ENCODE results near the gene OR2AT4.
"Not testable (repeated sequence)": the region's sequence is repeated elsewhere in the genome, so short reads cannot be mapped to it uniquely, and the experiment has no call there.

Gene OR2AT4

DNA sequence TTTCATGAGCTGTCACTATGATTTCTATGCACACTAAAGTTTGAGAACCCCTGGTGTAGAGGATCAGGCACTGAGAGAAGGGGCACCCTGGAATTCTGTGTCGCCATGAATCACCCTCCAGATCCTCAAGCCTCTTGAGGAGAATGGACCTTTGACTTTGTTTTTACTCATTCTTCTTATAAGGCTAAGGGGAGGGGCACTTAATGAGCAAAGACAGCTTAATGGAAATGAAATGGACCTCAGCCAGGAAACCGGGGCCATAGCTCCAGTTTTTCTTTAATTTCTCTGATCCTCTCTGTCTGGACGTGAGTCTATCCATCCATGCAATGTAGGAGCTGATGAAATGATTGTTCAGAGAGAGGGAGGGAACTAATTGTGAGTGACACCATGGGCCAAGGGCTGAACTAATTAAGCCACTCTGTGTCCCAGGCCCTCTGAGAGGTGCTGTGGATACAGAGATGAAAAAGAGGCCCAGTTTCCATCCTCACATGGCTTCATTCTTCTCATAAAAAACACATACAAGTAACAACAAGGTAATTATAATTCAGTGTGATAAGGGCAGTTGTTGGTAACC lies 32.8 kb downstream of the OR2AT4 start:
- no peak for DNase-seq

DNA sequence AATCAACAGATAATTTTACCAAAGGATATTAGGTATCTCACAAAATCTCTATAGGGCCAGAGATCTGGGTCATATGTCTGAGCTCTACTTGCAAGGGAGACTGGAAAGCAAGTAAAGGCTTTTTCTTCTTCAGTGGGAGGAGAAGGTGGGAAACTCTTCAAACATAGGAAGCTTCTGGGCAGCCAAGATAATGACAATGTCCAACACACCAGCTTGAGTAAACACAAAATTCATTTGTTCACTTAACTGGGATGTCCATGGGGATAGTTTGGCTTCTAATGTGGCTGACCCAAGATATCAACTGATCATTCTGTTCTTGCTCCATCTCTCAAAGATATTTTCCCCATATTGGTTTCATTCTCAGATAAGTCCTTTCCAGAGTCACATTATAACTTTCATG lies 37.4 kb downstream of the OR2AT4 start:
- no peak for DNase-seq

- no peak for DNase-seq
Measured at GRCh38 chr11:75056814-75057213, 39.9 kb downstream of the OR2AT4 start.

DNA sequence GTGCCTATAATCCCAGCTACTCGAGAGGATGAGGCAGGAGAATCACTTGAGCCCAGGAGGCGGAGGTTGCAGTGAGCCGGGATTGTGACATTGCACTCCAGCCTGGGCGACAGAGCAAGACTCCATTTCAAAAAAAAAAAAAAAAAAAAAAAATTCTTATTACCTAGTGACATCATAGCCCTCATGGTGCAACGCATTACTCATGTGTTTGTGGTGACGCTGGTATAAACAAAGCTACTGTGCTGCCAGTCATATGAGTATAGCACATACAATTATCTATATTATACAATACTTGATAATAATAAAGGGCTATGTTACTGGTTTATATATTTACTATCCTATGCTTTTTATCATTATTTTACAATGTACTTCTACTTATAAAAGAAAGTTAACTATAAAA lies 41.2 kb downstream of the OR2AT4 start:
- no peak for DNase-seq

GRCh38 chr11:75052457-75052856 lies 44.2 kb downstream of the OR2AT4 start:
- no peak for DNase-seq

GRCh38 chr11:75051043-75051442 lies 45.6 kb downstream of the OR2AT4 start:
- DNase-seq, result no peak

GRCh38 chr11:75050516-75050915 lies 46.2 kb downstream of the OR2AT4 start:
- no peak for DNase-seq

DNA sequence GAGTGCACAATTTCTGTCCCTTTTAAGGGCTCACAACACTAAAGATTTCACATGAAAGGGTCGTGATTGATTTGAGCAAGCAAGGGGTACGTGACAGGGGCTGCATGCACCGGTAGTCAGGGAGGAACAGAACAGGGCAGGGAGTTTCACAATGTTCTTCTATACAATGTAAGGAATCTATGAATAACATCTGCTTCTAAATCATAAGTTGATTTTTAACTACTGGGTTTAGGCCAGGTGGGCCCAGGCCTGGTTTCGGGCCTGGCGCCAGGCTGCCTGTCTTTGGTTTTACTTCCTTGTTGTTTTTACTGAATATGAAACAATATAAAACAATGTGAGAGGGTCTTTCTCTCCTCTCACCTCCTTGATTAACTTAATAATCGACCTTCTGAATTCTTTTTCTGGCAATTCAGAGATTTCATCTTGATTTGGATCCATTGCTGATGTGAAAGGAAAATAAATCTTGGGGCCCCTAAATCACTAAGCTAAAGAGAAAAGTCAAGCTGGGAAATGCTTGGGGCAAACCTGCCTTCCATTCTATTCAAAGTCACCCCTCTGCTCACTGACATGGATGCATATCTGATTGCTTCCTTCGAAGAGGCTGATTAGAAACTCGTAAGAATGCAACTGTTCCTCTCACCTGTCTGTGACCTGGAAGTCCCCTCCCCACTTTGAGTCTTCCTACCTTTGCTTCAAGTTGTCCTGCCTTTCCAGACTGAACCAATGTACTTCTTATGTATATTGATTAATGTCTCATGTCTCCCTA lies 47.0 kb downstream of the OR2AT4 start:
- not testable (repeated sequence) for DNase-seq

- no peak for DNase-seq
Measured at GRCh38 chr11:75047191-75047590, 49.5 kb downstream of the OR2AT4 start.

- DNase-seq, result not testable (repeated sequence)
Measured at GRCh38 chr11:75046668-75047067, 50.0 kb downstream of the OR2AT4 start.

GRCh38 chr11:75044381-75045170 lies 52.1 kb downstream of the OR2AT4 start:
- DNase-seq, result not testable (repeated sequence)

DNA sequence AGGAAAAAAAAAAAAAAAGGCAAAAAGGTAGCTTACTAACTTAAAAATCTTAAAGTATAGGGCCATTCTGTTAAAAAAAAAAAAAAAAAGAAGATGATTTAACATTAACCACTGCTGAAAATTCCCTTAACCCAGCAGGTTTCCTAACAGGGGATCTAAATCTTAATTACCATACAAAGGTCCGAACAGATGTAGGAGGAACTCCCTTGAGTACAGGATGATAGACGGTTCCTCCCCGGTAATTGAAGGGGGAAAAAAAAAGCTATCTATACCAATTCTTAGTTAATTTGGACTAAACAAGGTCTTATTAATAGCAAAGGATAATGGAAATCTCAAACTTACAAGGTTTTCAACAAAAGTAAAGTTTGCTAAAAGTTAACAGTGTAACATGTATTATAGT lies 54.9 kb downstream of the OR2AT4 start:
- not testable (repeated sequence) for DNase-seq

GRCh38 chr11:75041263-75041662 lies 55.4 kb downstream of the OR2AT4 start:
- DNase-seq, result no peak

- DNase-seq, result no peak
Measured at GRCh38 chr11:75040167-75040770, 56.4 kb downstream of the OR2AT4 start.

DNA sequence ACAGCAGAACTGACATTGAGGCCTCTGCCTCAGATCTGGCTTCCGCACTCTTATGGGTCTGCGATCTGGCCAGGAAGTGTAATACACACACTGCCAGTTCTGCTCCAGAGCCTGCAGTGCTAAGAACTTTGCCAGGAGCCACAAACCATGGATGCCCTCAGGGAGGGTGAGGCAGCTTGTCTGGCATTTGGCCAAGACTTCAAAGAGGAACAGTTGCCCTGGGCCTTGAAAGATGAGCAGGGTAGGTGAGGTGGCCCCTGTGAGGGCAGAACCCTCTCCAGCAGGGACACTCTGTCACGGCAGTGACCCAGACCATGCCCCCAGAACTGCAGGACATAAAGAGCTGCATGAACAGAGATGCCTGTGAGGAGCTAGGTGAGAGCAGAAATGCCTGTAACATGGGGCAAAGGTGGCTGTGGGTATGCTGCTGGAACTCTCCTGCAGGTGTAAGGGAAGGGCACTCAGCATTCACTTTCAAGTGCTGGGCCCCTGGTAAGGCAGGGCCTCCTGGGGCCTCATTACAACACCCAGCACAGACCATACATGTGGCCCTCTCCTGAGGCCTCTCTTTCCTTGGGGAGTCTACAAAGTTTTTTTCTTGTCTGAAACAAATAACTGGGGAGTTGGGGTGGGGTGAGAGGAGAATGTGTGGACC lies 60.6 kb downstream of the OR2AT4 start:
- DNase-seq, result no peak

- DNase-seq, result no peak
Measured at GRCh38 chr11:75035256-75035655, 61.4 kb downstream of the OR2AT4 start.

DNA sequence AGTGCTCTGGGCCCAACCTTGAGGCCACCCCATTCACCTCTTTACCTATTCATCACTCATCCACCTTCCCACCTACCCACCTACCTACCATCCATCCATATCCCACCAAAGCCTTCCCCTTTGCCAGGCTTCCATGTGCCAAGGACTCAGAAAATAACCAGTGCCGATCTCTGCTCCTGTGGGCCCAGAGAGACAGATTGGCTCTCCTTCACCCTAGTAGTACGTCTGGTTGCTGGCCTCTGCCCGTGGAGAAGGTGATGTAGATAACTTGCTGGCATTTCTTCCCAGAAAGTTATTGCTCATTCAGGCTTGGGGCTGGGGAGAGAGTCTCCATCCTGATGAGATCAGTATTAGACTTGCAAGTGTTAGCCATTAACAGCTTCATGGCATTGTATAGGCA lies 62.8 kb downstream of the OR2AT4 start:
- DNase-seq, result no peak

- DNase-seq, result no peak
Measured at GRCh38 chr11:75032550-75032935, 64.1 kb downstream of the OR2AT4 start.

DNA sequence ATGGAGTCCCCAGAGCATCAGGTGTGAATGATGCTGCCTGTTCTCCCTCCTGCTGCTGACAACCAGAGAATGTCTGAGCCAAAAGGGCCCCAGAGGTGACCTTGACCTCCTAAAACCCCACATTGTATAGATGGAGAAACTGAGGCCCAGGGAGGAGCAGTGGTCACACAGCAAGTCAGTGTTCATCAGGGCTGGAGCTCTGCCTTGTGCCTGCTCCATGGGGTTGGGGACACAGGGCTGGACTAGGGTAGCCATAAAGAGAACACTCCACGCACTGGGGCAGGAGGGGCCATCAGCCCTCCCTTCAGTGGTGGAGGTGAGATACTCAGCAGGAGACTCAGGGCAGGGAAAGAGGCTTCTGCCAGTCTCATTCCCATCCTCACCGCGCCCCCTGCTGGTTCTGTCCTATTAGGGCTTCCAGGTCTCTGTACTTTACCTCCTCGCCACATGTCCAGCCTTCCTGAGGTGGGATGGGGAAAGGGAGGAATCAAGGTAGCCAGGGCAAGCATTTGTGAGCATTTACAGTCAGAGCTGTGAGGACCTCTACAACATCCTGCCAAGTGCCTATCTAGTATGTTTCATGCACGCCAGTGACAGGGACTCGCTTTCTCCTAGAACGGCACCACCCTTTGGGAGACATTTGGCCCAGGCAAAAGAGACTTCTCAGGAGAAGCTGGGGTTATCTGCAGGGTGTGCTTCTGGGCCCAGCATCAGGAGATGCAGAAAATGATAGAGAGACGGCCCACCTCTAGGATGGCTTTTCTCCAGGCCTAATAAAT lies 64.7 kb downstream of the OR2AT4 start:
- DNase-seq, result peak; percentile 46

All from CD4-positive, alpha-beta T cell treated with Interleukin-12 subunit alpha and Interleukin-12 subunit beta, for 1 hour (primary cell).